Heart left ventricle (tissue), 16 donors: Measurements from ENCODE around the gene IRAG1. TPM values are rescaled to one million over a fixed set of nuclear protein-coding genes. Genes with fewer than 3 reads are reported as not detected.

Source experiments
- ATAC-seq, 4 donors: fragments of 200-7000 bp; cut with Tn5 transposase; one replicate each; pipeline ENCODE4 v1.9.1; 2020 to 2022; ENCODE audit warnings: moderate library complexity in 4 of 4, mild to moderate bottlenecking in 3 of 4, moderate number of reproducible peaks in 1 of 4
- DNase-seq, 5 donors: peaks; one replicate each; pipeline ENCODE4 v3.0.0-alpha.2; 2020
- H3K27ac ChIP-seq, 12 donors: fragments of 200-600 bp; sonication (generic) in 4 of 12; one replicate each; pipeline versions ENCODE4 v1.5.0 to v1.8.0; 2016 to 2022; ENCODE audit warnings: mild to moderate bottlenecking in 2 of 12
- H3K27me3 ChIP-seq, 9 donors: fragments of 200-600 bp; sonication (generic) in 2 of 9; one replicate each; pipeline versions ENCODE4 v1.5.1 to v1.8.0; 2016 to 2022; ENCODE audit warnings: mild to moderate bottlenecking in 3 of 9
- H3K36me3 ChIP-seq, 9 donors: fragments of 200-600 bp; sonication (generic) in 2 of 9; one replicate each; pipeline versions ENCODE4 v1.5.0 to v1.8.0; 2018 to 2022; ENCODE audit warnings: mild to moderate bottlenecking in 2 of 9
- H3K4me1 ChIP-seq, 12 donors: fragments of 200-600 bp; sonication (generic) in 4 of 12; one replicate each; pipeline versions ENCODE4 v1.5.0 to v1.8.0; 2016 to 2022; ENCODE audit warnings: mild to moderate bottlenecking in 3 of 12
- H3K4me3 ChIP-seq, 12 donors: fragments of 200-600 bp; sonication (generic) in 4 of 12; one replicate each; pipeline versions ENCODE4 v1.5.0 to v1.8.0; 2017 to 2022; ENCODE audit warnings: mild to moderate bottlenecking in 9 of 12, moderate library complexity in 4 of 12
- H3K9me3 ChIP-seq, 12 donors: fragments of 200-600 bp; sonication (generic) in 4 of 12; one replicate each; pipeline versions ENCODE4 v1.5.0 to v1.8.0; 2016 to 2022; ENCODE audit warnings: mild to moderate bottlenecking in 1 of 12
- POLR2A ChIP-seq, 2 donors: fragments of 450-650 bp; IDR thresholded peaks; one replicate each; pipeline ENCODE4 v1.6.1; 2017; ENCODE audit warnings: antibody characterized with exemption in 2 of 2, mild to moderate bottlenecking in 2 of 2, moderate library complexity in 2 of 2
- WGBS, 4 donors: extraction: QIAGEN DNeasy Blood & Tissue Kit in 2 of 4; methylation state at CpG; one replicate each; pipeline versions ENCODE4 v1.1.5 to v1.1.7; 2013 to 2018; 5-methylcytosine and 5-hydroxymethylcytosine counted together
- intact Hi-C, 10 donors: fragments of 100-400 bp; cut with DNase I; formaldehyde crosslinking; loops; one replicate each; pipeline versions ENCODE4 v1.11.1 to v1.14.2; 2022
- polyA plus RNA-seq, 2 donors: library from polyadenylated mRNA; stranded (reverse); fragments of 200-250 nt; gene quantifications; one replicate each; pipeline ENCODE4 v1.2.3, GENCODE V29; 2013
- total RNA-seq, 9 donors: library from RNA; depleted of rRNA in 2 of 9; stranded (reverse); fragments of >200 nt in 2 of 9; fragmentation: NEBNext Ultra II Directional in 3 of 9; extraction: Animal tissue kit (Norgen Biotek cat#: 25700) in 3 of 9; gene quantifications; one replicate each; pipeline versions ENCODE4 v1.1.0 to v1.2.4, GENCODE V29; 2016 to 2023
- TF ChIP-seq, protein P1 (sequence below), 12 donors: fragments of 200-600 bp; sonication (generic) in 4 of 12; IDR thresholded peaks; one replicate each; pipeline versions ENCODE4 v1.5.0 to v1.8.0; 2018 to 2022; ENCODE audit warnings: antibody characterized with exemption in 12 of 12, mild to moderate bottlenecking in 5 of 12
- donor health status: ischemic (EF 13 %, LVEDD 7.1; RV severe dilation, severe dysfunction).
- donor health status: healthy with polysubstance abuse.
- donor health status: DM: no; HTN: yes; CAD: no.
- donor health status: DM: no; HTN: no; CAD: no.
- donor health status: ischemic (EF 25% LVEDD 6.9; RV normal size, moderate dysfunction).
- donor health status: ischemic (EF 25% LVEDD 5.7; RV mildly dilated, moderate dysfunction).
- donor health status: healthy.
- donor health status: DM: yes; HTN: yes; CAD: no.
- donor health status: ischemic (EF 35%, LVEDD 5.7; RV mildly dilated, moderate dysfunction).
- donor health status: nonischemic (EF 11% LVEDD 7.7; RV severe dilation, severe dysfunction).
- donor health status: DM: yes; HTN: yes; CAD: no.
- donor health status: PGD.
- donor health status: ischemic (EF 29% LVEDD 5.4; RV normal size, mild dysfunction).
- donor health status: nonischemic (EF 23%, LVEDD 6.1; RV moderate dilation, normal function).

The IRAG1 gene
- total and polyA plus RNA-seq, 11 donors = 3.0 to 10.6 (median 6.0) TPM

DNA sequence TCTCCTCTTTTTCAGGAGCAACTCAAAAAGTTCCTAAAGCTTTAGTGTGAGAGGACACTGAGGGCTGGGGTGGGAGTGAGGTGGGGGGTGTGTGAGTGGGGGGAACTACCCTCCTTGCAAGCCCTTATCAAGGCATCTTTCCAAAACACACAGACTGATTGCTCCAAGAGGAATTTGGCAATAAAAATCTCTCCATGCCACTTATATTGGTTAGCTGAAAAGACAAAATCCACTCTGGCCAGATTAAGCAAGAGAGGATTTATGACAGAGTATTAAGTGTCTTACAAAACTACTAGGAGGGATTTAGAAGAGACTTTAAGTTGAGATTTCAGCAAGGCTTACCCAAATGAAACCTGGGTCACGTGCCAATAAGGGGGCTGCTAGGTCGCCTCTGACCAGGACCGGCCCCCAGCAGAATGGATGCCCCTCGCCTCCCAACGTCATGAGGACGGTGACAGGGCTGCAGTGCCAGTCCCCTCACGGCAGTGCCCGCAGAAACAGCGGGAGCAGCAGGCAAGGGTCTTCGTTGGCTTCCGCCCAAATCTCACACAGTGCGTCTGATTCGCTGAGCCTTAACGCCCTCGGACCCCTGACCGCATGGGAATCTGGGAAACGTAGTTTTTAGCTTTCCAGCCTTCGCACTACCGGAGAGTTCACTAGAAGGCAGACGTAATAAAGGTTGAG lies 35.4 kb upstream of the IRAG1 start:
- WGBS, 4 donors = 41 to 53% (median 47%) methylated on average over 19 to 20 of the region's 20 CpGs
- ATAC-seq (no peak), DNase-seq (no peak)
- no peaks in the 10 kb centered on the region for H3K36me3 ChIP-seq
- TF ChIP-seq, protein P1, sequence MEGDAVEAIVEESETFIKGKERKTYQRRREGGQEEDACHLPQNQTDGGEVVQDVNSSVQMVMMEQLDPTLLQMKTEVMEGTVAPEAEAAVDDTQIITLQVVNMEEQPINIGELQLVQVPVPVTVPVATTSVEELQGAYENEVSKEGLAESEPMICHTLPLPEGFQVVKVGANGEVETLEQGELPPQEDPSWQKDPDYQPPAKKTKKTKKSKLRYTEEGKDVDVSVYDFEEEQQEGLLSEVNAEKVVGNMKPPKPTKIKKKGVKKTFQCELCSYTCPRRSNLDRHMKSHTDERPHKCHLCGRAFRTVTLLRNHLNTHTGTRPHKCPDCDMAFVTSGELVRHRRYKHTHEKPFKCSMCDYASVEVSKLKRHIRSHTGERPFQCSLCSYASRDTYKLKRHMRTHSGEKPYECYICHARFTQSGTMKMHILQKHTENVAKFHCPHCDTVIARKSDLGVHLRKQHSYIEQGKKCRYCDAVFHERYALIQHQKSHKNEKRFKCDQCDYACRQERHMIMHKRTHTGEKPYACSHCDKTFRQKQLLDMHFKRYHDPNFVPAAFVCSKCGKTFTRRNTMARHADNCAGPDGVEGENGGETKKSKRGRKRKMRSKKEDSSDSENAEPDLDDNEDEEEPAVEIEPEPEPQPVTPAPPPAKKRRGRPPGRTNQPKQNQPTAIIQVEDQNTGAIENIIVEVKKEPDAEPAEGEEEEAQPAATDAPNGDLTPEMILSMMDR (IDR thresholded peaks at IDR 0.05) = no peak
- TF ChIP-seq POLR2A (IDR thresholded peaks at IDR 0.05) = no peak
- H3K4me3 ChIP-seq = no peak overlapping the region
- peaks cover 0 to 4% (median 0%) of the 10 kb centered on the region in 9 donors for H3K27me3 ChIP-seq
- peaks cover 0 to 4% (median 0%) of the 10 kb centered on the region in 12 donors for H3K9me3 ChIP-seq
- H3K4me1 ChIP-seq = peaks cover 0 to 14% (median 0%) of the 10 kb centered on the region in 12 donors
- intact Hi-C loops = loop anchor here in 1 of 10 donors (10.0 kb wide), 1 partner anchor 64 kb away; no protein-coding TSS in a partner anchor
- H3K27ac ChIP-seq = no peak overlapping the region

DNA sequence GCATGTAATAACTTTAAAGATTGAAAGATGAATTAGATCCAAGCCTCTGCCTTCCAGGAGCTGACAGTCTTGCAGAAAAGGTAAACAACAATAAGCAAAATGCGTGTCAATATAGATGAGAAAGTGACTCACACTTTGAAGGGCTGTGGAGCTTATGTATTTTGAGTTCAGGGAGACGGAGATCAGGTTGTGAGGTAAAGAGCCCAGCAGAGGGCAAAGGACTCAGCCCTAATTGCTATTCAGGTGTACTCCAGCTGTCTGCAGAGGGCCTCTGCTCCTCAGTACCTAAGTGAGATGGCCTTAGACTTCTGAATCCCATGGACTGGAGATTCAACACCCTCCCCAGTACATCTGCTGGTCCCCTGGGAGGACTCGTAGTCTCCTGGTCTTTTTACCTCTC lies 34.6 kb upstream of the IRAG1 start:
- no peak for TF ChIP-seq POLR2A (IDR thresholded peaks at IDR 0.05)
- TF ChIP-seq, protein P1 (IDR thresholded peaks at IDR 0.05) = no peak
- ATAC-seq (no peak), DNase-seq (no peak)
- H3K4me1 ChIP-seq = peaks cover 0 to 14% (median 0%) of the 10 kb centered on the region in 12 donors
- H3K36me3 ChIP-seq = no peaks in the 10 kb centered on the region
- H3K9me3 ChIP-seq = peaks cover 0 to 4% (median 0%) of the 10 kb centered on the region in 12 donors
- intact Hi-C loops = loop anchor here in 1 of 10 donors (10.0 kb wide), 1 partner anchor 63 kb away; no protein-coding TSS in a partner anchor
- 86 to 94% (median 93%) methylated on average over 3 of the region's 3 CpGs for WGBS, 4 donors
- H3K4me3 ChIP-seq = no peak overlapping the region
- no peak overlapping the region for H3K27ac ChIP-seq
- H3K27me3 ChIP-seq = peaks cover 0 to 11% (median 0%) of the 10 kb centered on the region in 9 donors

DNA sequence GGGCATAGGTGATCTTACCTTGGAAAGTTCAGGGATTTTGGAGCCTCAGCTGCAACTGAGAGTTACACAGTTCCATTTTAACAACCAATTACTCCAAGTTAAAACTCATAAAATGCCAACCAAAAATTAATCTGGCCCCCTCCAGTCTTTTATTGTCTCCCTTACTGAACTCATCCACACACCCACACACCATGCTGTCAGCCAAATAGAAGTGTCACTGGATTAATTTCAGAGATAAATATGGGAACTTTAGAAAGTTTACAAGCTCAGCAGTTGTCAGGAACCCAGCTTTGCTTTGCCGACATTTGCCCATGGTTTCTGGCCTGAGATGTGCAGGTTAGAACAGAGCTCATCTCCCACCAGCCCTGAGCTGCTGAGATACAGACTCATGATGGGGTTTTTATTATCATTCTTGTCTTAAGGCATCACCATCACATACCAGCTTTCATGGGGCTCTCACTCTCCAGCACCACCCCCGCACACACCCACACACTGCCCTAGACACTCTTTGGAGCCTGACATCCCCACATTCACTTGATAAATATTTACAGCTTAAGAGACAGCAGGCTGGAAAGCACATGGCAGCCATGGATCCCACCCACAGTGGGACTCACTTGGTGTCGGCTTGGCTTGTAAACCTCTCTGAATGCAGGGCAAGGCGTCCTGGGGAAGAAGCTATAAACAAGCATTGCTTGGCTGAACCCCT lies 33.7 kb upstream of the IRAG1 start:
- intact Hi-C loops = loop anchor here in 1 of 10 donors (10.0 kb wide), 1 partner anchor 62 kb away; no protein-coding TSS in a partner anchor
- H3K27ac ChIP-seq = no peak overlapping the region
- no peaks in the 10 kb centered on the region for H3K36me3 ChIP-seq
- H3K9me3 ChIP-seq = peaks cover 0 to 4% (median 0%) of the 10 kb centered on the region in 12 donors
- no peak overlapping the region for H3K4me3 ChIP-seq
- H3K27me3 ChIP-seq = peaks cover 0 to 18% (median 0%) of the 10 kb centered on the region in 9 donors
- DNase-seq = no peak
- WGBS, 4 donors = 78 to 83% (median 81%) methylated on average over 4 of the region's 4 CpGs
- peaks cover 0 to 14% (median 0%) of the 10 kb centered on the region in 12 donors for H3K4me1 ChIP-seq
- ATAC-seq = no peak
- TF ChIP-seq POLR2A (IDR thresholded peaks at IDR 0.05) = no peak
- TF ChIP-seq, protein P1 (IDR thresholded peaks at IDR 0.05) = no peak

DNA sequence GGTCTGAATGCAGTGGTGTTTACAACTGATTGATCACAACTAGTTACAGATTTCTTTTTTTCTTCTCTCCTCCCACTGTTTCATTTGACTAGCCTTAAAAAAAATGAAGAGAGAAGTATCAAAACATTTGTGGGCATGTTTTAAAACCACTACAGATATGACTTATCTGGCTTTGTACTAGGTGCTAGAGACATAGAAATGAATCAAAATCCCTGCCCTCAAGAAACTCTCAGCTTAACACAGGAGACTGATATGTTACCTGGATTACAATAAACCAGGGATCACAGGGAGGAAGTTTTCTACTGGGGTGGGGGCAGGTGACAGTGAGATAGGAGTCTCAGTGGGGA lies 32.3 kb upstream of the IRAG1 start:
- peaks cover 0 to 27% (median 0%) of the 10 kb centered on the region in 9 donors for H3K27me3 ChIP-seq
- no peaks in the 10 kb centered on the region for H3K36me3 ChIP-seq
- no peaks in the 10 kb centered on the region for H3K9me3 ChIP-seq
- TF ChIP-seq, protein P1 (IDR thresholded peaks at IDR 0.05) = no peak
- TF ChIP-seq POLR2A (IDR thresholded peaks at IDR 0.05) = no peak
- H3K4me1 ChIP-seq = peaks cover 0 to 14% (median 0%) of the 10 kb centered on the region in 12 donors
- ATAC-seq (no peak), DNase-seq (no peak)
- intact Hi-C loops = loop anchor here in 1 of 10 donors (10.0 kb wide), 1 partner anchor 61 kb away; no protein-coding TSS in a partner anchor
- no peak overlapping the region for H3K4me3 ChIP-seq
- no peak overlapping the region for H3K27ac ChIP-seq
